GM21515 (cell line): ENCODE results near the gene MPDZ.

Experiments
- ATAC-seq: cut with Tn5 transposase; IDR thresholded peaks from one replicate; pipeline ENCODE4 v1.9.1; 2021; ENCODE audit not compliant: unreplicated experiment

Gene MPDZ, protein sequence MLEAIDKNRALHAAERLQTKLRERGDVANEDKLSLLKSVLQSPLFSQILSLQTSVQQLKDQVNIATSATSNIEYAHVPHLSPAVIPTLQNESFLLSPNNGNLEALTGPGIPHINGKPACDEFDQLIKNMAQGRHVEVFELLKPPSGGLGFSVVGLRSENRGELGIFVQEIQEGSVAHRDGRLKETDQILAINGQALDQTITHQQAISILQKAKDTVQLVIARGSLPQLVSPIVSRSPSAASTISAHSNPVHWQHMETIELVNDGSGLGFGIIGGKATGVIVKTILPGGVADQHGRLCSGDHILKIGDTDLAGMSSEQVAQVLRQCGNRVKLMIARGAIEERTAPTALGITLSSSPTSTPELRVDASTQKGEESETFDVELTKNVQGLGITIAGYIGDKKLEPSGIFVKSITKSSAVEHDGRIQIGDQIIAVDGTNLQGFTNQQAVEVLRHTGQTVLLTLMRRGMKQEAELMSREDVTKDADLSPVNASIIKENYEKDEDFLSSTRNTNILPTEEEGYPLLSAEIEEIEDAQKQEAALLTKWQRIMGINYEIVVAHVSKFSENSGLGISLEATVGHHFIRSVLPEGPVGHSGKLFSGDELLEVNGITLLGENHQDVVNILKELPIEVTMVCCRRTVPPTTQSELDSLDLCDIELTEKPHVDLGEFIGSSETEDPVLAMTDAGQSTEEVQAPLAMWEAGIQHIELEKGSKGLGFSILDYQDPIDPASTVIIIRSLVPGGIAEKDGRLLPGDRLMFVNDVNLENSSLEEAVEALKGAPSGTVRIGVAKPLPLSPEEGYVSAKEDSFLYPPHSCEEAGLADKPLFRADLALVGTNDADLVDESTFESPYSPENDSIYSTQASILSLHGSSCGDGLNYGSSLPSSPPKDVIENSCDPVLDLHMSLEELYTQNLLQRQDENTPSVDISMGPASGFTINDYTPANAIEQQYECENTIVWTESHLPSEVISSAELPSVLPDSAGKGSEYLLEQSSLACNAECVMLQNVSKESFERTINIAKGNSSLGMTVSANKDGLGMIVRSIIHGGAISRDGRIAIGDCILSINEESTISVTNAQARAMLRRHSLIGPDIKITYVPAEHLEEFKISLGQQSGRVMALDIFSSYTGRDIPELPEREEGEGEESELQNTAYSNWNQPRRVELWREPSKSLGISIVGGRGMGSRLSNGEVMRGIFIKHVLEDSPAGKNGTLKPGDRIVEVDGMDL (N-terminal part only)

DNA sequence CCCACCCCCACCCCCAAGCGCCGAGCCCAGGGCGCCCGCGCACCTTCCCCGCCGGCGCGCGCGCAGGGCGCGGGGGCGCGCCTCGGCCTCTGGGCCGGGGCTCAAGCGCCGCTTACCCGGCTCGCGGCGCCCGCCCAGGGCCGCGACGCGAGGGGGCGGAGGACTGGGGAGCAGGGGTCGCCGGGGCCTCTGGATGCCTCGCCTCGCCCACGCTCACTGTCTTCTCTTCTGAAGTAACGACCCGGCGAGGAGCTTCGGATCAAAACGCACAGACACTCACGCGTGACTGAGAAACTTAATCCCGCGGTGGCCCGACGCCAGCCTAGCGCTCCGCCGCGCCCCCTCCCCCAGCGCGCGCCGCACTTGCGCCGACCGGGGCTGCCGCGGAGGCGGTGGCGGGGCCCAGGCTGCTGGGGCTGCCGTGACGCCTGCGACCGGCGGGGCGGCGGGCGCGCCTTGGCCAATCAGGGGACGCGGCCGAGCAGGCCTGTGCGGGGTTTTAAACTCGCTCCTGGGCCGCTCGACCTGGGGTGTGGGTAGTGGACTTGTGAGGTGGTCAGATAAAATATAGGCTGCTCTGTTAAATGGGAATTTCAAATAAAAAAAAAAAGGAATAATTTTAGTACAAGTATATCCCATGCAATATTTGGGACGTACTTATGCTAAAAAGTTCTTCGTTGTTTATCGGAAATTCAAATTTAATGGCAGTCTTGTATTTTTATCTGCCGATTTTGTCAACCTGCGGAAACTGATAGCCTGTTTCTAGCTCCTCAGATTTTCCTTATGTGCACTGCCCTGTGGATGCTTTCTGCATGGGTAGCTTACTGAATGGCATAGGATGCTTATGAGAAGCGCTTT lies at the start of gene MPDZ:
TSS of gene MPDZ (minus strand) at position 409 of the 858 bp plus-strand sequence. CDS start 29,377 bp downstream, outside the sequence.
- ATAC-seq, result no peak

DNA sequence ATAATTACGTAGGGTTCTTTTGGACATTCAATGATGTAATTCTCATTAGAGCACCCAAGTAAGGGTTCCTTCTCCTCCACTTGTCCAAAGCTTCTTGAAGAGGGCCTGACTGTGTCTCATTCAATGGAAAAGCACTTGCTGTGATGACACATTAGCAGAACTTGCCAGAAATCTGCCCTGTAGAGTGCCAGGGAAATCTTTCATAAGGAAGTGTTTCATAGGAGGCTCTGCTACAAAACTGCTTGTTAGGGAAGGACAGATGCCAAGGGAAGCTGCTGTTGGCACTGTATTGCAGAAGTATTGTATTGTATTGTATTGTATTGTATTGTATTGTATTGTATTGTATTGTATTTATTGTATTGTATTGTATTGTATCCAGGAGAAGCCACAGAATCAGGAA lies 45.5 kb upstream of the MPDZ start:
- no peak for ATAC-seq

DNA sequence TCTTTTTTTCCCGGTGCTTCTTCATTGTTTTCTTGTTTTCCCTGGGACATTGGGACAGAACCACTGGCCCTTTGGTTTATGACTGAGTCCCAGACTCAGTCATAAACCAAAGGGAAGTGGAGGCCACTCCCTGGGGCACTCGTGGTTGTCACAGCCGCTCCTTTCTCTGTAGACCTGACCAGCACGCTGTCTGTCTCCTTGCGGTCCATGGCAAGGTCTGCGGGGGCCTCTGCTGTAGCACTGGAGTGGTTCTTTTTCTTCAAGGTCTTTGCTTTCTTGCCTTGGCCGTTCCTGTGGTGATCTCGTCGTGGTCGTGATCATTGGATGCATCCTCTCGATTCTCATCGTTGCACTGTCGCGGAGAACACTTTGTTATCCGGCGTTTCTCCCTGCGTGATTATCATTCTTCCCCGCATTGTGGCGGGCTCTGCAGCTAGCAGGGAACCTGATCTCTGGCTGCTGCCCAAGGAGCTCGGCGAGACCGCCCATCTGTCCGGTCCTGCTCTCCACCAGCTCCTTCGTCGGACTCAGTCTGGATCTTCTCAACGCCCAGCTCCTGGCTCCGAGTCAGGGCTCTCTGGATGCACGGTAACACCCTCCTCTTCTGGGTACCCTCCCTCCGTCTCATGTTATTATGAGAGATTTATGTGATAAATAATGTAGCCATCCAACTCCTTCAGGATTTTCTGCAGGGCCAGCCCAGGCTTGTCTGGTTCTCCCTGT lies 43.5 kb upstream of the MPDZ start:
- no peak for ATAC-seq

DNA sequence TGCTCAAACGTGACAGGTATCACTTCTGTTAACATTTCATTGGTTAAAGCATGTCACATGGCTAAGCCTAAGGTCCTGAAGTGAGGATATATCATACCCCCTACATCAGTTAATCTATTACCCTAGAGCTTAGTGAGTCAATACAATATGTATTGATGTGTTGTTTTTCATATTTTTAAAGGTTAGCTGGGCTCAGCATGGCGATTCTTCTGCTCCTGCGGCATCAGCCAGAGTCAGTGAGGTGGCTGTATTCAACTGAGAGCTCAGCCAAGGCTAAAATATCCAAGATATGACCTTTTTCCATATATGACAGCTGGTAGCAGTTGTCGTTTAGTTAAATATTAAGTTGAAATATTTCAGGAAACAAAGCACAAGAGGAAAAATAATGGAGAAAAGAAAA lies 38.5 kb upstream of the MPDZ start:
- ATAC-seq, result no peak

DNA sequence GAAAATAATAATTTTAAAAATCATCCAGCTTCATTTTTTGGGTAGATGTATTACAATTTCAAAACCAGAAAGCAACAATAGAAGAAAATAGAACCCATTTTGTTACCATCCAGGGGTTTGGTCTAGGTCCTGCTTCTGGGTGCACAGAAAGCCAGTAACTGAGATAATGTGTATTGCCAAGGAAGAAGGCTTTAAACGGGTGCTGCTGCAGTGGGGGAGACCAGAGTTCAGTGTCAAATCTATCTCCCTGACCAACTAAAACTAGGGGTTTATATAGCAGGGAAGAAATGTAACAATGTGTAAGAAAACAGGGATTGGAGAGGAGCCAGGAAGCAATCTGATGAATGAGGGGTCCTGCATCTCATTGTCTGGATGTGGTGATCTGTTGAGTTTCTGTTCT lies 17.5 kb upstream of the MPDZ start:
- ATAC-seq, result no peak

DNA sequence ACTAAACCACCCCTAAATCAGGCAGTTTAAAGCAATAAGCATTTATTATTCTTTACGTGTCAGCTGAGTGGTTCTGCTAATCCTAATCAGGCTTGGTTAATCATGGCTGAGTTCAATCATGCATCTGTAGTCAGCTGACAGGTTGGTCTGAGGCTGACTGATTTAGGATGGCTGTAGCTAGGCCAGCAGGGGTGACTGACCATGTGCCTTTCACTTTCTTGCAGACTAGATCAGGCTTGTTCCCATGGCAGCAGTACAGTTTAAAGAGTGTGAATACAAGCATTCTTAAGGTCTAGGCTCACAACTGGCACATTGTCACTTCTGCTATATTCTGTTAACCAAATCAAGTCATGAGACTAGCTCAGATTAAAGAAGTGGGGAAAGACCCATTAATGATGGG lies 16.1 kb upstream of the MPDZ start:
- no peak for ATAC-seq

DNA sequence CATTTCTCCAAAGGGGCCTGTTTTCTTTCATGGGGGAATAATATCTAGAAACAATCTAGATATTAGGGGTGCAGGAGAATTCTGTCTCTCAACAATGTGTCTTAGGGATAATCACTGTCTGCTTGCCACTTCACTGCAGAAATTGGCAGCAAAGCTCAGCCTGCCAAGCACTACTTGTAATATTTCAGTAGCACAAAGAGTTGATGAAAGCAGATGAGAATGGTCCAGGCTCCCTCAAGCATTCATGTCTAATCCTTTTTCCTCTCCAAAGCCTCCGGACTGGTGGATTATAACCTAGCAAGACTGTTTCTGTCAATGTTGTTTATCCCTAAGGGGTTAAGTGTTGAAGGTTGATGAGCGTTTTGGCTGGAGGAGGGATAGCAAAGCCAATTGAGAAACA lies 13.3 kb upstream of the MPDZ start:
- ATAC-seq, result no peak

DNA sequence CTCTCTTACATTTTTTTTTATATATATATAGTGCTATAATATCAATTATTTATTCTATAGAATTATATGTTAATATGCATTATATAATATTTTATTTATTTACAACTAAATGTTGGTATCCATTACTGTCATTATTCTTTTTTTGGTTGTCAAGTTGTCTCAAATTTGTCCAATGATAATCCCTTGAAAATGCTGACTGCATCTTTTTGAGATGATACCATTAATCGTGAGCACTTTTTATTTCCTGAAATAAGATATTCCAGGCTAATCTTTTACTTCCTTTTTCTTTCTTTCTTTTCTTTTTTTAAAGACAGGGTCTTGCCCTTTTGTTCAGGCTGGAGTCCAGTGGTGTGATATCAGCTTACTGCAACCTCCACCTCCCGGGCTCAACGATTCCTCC lies 12.7 kb upstream of the MPDZ start:
- ATAC-seq, result no peak

DNA sequence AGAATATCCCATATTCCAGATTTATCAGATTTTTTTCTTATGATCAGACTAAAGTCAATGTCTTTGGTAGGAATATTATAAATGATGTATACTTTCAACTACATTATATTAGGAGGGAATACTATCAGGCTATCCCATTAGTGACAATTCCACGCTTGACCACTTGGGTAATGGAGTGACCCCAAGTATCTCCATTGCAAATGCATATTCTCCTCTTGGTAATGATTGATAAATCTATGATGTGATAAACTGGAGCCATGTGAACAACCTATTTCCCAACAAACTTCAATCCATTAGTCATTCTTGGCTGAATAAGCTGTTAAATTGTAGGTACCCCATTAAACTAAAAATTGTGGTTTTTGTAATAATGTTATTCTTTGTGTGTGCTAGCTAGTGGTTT lies 12.2 kb upstream of the MPDZ start:
- no peak for ATAC-seq

DNA sequence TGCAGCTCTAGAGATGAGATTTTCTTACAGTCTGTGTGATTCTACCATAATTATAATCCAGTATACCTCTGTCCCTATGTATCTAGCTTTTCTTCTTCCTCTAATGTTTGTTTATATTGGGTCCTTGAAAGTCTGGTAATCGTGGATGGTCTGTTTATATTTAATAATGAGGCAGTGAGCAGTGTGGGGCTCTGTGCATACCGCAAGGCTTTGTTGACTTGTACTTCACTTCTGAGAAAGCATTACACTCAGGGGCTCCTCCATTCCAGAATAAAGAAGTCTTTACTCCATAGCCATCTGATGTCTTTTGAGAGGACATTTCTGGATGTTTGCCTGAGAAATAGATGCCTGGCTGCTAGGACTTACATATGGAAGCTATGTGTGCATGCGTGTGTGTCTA lies 4.5 kb upstream of the MPDZ start:
- ATAC-seq, result no peak

DNA sequence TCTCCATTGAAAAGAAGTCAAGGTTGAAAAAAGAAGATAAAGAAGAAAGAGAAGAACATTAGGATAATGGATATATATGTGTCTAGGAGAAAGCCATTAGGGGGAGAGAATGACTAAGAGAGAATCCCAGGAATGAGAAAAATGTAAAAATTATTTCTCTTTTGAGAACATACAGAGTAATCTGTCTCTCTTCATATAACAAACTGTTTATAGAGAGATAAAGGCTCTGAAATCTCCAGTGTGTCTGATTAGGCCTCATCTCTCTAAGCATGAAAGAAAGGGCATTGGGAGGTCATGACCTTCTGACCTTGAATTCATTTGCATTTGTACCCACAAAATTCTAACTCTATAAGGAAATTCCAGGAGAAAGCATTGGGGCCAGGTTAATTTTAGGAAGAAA lies 3.5 kb upstream of the MPDZ start:
- no peak for ATAC-seq

DNA sequence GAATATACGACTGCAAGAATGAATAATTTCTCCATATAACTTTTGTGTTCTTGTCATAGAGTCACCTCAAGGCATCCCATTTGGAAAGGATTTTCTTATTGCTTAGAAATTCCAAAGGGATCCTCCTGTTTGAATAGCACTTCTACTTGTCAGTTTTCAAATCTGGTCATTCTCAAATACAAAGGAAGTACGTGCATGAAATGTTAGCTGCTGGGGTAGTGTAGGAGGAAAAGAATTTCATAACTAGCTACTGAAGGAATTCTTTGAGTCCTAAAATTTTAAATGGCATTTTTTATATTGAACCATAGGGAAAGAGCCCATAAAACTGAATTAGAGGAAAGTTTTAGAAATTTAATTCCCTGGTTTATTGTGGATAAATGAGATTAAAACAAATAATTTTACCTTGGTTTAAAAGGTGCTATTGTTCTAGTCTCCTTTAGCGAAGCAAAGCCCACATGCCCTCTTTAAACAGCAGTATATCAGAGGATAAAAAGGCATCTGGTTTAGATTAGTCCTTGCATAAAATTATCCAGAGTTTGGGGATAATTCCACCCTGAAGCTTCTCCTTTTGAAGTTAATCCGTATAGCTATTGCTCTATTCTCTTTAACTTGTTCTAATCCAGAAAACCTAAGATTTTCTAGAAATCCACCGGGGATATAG lies 2.0 kb upstream of the MPDZ start:
- ATAC-seq, result no peak

DNA sequence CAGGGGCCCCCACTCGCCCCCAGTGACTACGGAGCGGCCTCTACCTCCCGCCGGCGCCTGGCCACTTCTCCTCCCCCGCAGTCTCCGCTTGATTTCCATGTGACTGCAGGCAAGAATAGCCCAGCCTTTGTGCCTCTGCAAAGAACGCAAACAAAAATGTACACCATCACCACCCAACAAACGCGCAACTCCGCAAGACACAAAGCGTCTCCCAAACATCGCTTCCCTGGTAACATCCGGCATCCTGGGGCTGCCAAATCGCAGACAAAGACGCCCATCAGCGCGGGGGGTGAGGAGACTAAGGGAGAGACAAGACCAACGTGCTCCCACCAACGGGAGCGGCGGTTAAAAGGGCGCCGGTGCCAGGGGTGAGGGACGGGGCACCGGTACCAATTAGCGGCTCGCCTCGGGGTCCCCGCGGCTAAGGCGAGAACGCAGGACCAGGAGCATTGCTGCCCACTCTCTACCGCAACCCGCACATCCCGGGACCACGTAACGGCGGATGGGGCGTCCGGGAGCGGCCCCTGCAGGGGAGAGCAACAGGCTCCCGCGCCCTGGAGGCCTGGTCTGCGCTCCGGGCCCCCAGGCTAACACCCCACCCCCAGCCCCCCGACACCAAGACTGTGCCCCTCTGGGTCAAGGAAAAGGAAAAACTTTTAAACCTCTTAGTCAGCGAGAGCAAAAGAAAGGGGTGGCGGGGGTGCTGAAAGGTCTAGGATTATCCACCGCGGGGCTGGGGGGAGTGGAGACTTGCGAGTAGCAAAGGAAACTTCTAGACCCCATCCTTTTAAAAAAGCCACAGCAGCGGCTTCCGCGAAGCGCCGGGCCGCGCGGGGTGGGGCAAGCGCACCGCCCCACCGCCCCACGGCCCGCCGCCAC lies 885 bp downstream of the MPDZ start:
- ATAC-seq, result no peak

DNA sequence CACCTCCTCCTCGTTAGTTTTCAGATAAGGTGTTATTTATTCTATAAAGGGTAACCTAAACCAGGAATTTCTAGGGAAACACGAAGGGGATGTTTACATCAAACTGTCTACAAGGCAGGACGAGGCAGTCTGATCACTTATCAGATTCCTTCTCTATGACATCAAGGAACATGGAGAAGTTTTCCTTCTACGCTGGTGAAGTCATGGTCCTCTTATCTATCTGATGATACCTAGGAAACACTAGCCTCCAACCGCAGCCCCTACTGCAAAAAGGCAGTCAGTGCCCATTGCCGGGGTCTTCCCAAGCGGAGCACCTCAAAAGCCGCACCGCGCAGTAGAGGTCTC lies 1.5 kb downstream of the MPDZ start:
- no peak for ATAC-seq

DNA sequence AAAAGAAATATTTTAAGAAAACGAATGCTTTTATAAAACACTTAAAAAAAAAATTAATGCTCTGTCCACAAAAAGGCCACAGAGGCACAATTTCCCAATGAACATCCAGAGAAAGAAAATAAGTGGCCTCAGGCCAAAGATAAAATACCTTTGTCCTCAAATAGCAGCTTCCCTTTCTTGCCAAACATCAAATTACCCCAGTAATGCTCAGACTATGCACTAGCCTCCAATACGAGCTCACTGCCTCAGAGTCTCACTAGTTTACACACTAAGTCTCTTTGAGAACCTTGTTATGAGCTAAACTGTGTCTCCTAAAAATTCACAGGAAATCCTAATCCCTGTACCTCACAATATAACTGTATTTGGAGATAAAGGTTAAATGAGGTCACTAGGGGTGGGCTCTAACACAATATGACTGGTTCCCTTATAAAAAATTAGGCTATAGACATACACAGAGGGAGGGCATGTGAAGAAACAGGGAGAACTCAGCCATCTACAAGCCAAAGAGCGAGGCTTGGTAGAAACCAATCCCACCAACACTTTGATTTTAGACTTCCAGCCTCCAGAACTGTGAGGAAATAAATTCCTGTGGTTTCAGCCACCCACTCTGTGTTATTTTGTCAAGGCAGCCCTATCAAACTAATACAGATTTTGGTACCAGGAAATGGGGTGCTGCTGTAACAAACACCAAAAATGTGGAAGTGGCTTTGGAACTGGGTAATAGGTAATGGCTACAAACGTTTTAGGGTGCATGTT lies 4.4 kb downstream of the MPDZ start:
- no peak for ATAC-seq

DNA sequence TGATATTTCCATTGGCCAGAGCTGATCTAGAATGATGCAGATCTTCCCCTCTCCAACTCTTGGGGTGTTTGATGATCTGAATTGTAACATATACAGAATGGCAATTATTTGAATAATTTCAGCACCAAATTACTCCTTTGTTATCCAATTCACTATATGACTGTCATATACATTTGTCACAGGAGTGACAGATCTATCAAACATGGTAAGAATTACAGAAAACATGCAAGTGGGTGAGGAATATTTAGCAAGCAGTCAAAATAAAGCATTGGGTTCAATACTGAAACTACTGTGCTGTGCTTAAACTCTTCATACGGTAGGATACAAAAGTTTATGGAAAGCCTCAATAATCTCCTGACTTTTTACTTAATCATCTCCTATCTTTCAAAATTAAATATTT lies 8.8 kb downstream of the MPDZ start:
- no peak for ATAC-seq

DNA sequence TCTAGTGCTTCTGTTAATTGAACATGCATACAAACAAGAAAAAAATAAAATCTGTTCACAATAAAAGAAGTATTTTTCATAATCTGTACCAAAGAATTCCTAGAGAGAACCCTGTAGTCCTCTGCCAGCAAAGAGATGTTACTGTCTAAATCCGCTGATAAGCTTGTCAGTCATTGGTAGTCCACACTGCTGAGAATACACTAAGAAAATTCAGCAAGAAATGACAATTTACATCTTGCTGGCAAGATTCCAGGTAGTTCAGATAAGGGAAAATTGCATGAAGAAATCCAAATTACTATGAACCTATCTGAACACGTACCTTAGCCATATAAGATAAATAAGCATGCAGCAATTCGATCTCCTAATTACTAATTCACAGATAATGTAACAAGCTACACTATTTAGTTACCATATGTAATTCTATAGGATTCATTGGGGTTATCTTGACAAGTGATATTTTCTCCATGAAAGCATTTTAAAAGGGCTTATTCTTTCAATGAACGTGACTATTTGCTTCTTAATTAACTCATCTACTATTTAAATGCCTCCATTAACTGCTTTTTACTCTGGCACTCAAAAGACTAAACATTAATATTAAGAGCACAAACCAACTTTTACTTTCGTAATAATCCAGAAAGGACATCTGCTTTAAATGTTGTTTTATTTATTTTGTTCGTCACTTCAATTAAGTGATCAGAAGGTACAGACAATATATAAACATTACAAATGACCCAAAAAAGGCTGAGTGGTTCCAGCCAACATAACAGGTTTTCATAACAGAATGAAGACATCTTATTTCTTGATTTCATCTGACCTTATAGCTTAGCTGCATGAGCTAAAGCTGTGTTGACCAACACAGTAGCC lies 9.7 kb downstream of the MPDZ start:
- ATAC-seq, result no peak
